IMR-90 (cell line): Measurements from ENCODE around the gene ZNF436. TPM values are rescaled to one million over a fixed set of nuclear protein-coding genes. Genes with fewer than 3 reads are reported as not detected.

Experiments
- ATAC-seq: fragments of 200-7000 bp; cut with Tn5 transposase; 2 replicates; pipeline ENCODE4 v1.9.1; 2020; ENCODE audit warnings: low read depth, mild to moderate bottlenecking, moderate library complexity
- BruUV-seq: library from RNA; stranded (reverse); fragments of 400-500 nt; replicated peaks from 2 replicates; lab custom pipeline; 2021; lab: Mats Ljungman, UMichigan
- CTCF ChIA-PET: fragments of 300-600 bp; formaldehyde crosslinking; extraction: SDS; loops from one replicate; lab custom pipeline; 2021; ENCODE audit warnings: antibody characterized with exemption; lab: Yijun Ruan, JAX
- POLR2A ChIA-PET: fragments of 300-600 bp; sonication (Branson Sonifier 250); formaldehyde crosslinking; loops from one replicate; lab custom pipeline; 2022; ENCODE audit warnings: antibody characterized with exemption; ENCODE audit not compliant: unreplicated experiment; lab: Charles Lee
- DNase-seq: peaks from one replicate; pipeline ENCODE4 v3.0.0; 2013
- H2AFZ ChIP-seq: replicated peaks from 2 replicates; pipeline ENCODE3; 2013; ENCODE audit warnings: low read length, mild to moderate bottlenecking; ENCODE audit not compliant: poor library complexity
- H2AK5ac ChIP-seq: 2 replicates; pipeline ENCODE4 v1.6.1; 2013; ENCODE audit warnings: low read depth, low read length, inconsistent platforms
- H2AK9ac ChIP-seq: replicated peaks from 2 replicates; pipeline ENCODE3; 2013; ENCODE audit warnings: mild to moderate bottlenecking, low read depth, low read length, moderate library complexity; ENCODE audit not compliant: poor library complexity
- H2BK120ac ChIP-seq: 2 replicates; pipeline ENCODE4 v1.6.1; 2013; ENCODE audit warnings: low read depth, low read length, inconsistent platforms
- H2BK15ac ChIP-seq: 3 replicates; pipeline ENCODE4 v1.6.1; 2013; ENCODE audit warnings: low read depth, low read length, inconsistent platforms
- H2BK20ac ChIP-seq: 2 replicates; pipeline ENCODE4 v1.6.1; 2013; ENCODE audit warnings: low read depth, mild to moderate bottlenecking, inconsistent platforms, low read length, moderate library complexity
- H2BK5ac ChIP-seq: 2 replicates; pipeline ENCODE4 v1.6.1; 2013; ENCODE audit warnings: mild to moderate bottlenecking, low read depth, low read length, inconsistent platforms; ENCODE audit not compliant: poor library complexity, severe bottlenecking
- H3K14ac ChIP-seq: replicated peaks from 2 replicates; pipeline ENCODE4 v1.6.1; 2013; ENCODE audit warnings: low read depth, low read length, inconsistent platforms
- H3K18ac ChIP-seq: 2 replicates; pipeline ENCODE4 v1.6.1; 2013; ENCODE audit warnings: low read depth, low read length, control low read depth
- H3K23ac ChIP-seq: 2 replicates; pipeline ENCODE4 v1.6.1; 2013; ENCODE audit warnings: low read depth, low read length, inconsistent platforms
- H3K27ac ChIP-seq: 2 replicates; pipeline ENCODE4 v1.5.1; 2013; ENCODE audit warnings: mild to moderate bottlenecking, control low read depth, low read length; ENCODE audit not compliant: insufficient read depth
- H3K27me3 ChIP-seq: 2 replicates; pipeline ENCODE4 v1.6.1; 2013; ENCODE audit warnings: low read length; ENCODE audit not compliant: control insufficient read depth, insufficient read depth
- H3K36me3 ChIP-seq: 2 replicates; pipeline ENCODE4 v1.6.1; 2013; ENCODE audit warnings: low read length, mixed read lengths; ENCODE audit not compliant: control insufficient read depth, insufficient read depth
- H3K4ac ChIP-seq: 2 replicates; pipeline ENCODE4 v1.6.1; 2013; ENCODE audit warnings: low read depth, low read length, inconsistent platforms
- H3K4me1 ChIP-seq: 2 replicates; pipeline ENCODE4 v1.6.1; 2013; ENCODE audit warnings: low read length, mixed read lengths; ENCODE audit not compliant: control insufficient read depth, insufficient read depth
- H3K4me2 ChIP-seq: 2 replicates; pipeline ENCODE4 v1.6.1; 2013; ENCODE audit warnings: low read depth, mild to moderate bottlenecking, control low read depth, low read length, moderate library complexity
- H3K4me3 ChIP-seq: 2 replicates; pipeline ENCODE4 v1.5.1; 2013; ENCODE audit warnings: low read depth, mild to moderate bottlenecking, control low read depth, low read length, moderate library complexity; ENCODE audit not compliant: insufficient read depth
- H3K56ac ChIP-seq: 2 replicates; pipeline ENCODE4 v1.6.1; 2013; ENCODE audit warnings: low read length, inconsistent platforms; ENCODE audit not compliant: insufficient read depth; ENCODE audit errors: extremely low read depth
- H3K79me1 ChIP-seq, 2 experiments: 2 replicates each; pipeline ENCODE4 v1.6.1; 2013; ENCODE audit warnings: low read length in 2 of 2, inconsistent platforms in 1 of 2, low read depth in 1 of 2
- H3K9ac ChIP-seq: 2 replicates; pipeline ENCODE4 v1.6.1; 2013; ENCODE audit warnings: low read depth, low read length, control low read depth
- H3K9me1 ChIP-seq: 2 replicates; pipeline ENCODE4 v1.6.1; 2013; ENCODE audit warnings: low read length, inconsistent platforms; ENCODE audit not compliant: insufficient read depth
- H3K9me3 ChIP-seq: 2 replicates; pipeline ENCODE4 v1.6.1; 2013; ENCODE audit warnings: low read length; ENCODE audit not compliant: control insufficient read depth, insufficient read depth
- H4K20me1 ChIP-seq: 2 replicates; pipeline ENCODE4 v1.6.1; 2013; ENCODE audit warnings: low read length, inconsistent platforms; ENCODE audit not compliant: insufficient read depth
- H4K5ac ChIP-seq: 2 replicates; pipeline ENCODE4 v1.6.1; 2013; ENCODE audit warnings: mild to moderate bottlenecking, low read depth, low read length, control low read depth
- H4K8ac ChIP-seq, 2 experiments: 2 replicates each; pipeline ENCODE4 v1.6.1; 2013; ENCODE audit warnings: low read depth in 2 of 2, low read length in 2 of 2, control low read depth in 1 of 2, inconsistent platforms in 1 of 2
- H4K91ac ChIP-seq: 2 replicates; pipeline ENCODE4 v1.6.1; 2013; ENCODE audit warnings: low read depth, low read length, inconsistent platforms; ENCODE audit not compliant: insufficient read depth
- BHLHE40 ChIP-seq: fragments of 150-350 bp; IDR thresholded peaks from 2 replicates; pipeline ENCODE4 v1.6.1; 2016; ENCODE audit warnings: mild to moderate bottlenecking, low read depth, low read length
- CEBPB ChIP-seq: IDR thresholded peaks from 2 replicates; pipeline ENCODE4 v1.6.1; 2012; ENCODE audit warnings: low read depth, low read length, improper control_type of control experiment
- CHD1 ChIP-seq: IDR thresholded peaks from 2 replicates; pipeline ENCODE4 v1.6.1; 2012; ENCODE audit warnings: low read depth, low read length, improper control_type of control experiment
- MAFK ChIP-seq: IDR thresholded peaks from 2 replicates; pipeline ENCODE4 v1.6.1; 2012; ENCODE audit warnings: low read depth, low read length, improper control_type of control experiment
- NFE2L2 ChIP-seq: fragments of 150-350 bp; IDR thresholded peaks from 2 replicates; pipeline ENCODE4 v1.6.1; 2016; ENCODE audit warnings: low read depth, mild to moderate bottlenecking, low read length
- RCOR1 ChIP-seq: IDR thresholded peaks from 2 replicates; pipeline ENCODE4 v1.6.1; 2012; ENCODE audit warnings: mild to moderate bottlenecking, low read length, improper control_type of control experiment; ENCODE audit not compliant: insufficient replicate concordance
- WGBS, 2 experiments: methylation state at CpG; one replicate each; pipeline versions ENCODE4 v1.1.5 to v1.1.7; 2013; ENCODE audit warnings: missing lambda C conversion rate in 2 of 2; ENCODE audit not compliant: insufficient read length in 1 of 2; ENCODE audit errors: extremely low coverage in 2 of 2; 5-methylcytosine and 5-hydroxymethylcytosine counted together
- dilution Hi-C: fragments of 300-500 bp; cut with HindIII; formaldehyde crosslinking; loops from one replicate; pipeline ENCODE4 v1.14.3; 2018; ENCODE audit warnings: low sequenced_read_pairs; ENCODE audit not compliant: unreplicated experiment
- in situ Hi-C: fragments of 300-500 bp; cut with MboI; formaldehyde crosslinking; loops from 3 replicates; pipeline ENCODE4 v1.14.3; 2019; ENCODE audit warnings: low sequenced_read_pairs, inconsistent platforms, mixed read lengths
- intact Hi-C: fragments of 100-400 bp; cut with micrococcal nuclease; formaldehyde crosslinking; loops from 2 replicates; pipeline ENCODE4 v1.10.0; 2022
- polyA plus RNA-seq, 3 experiments: library from polyadenylated mRNA; depleted of rRNA; stranded (reverse); fragments of >200 nt; gene quantifications; 2 replicates each; pipeline ENCODE4 v1.2.3, GENCODE V29; 2012; ENCODE audit warnings: low replicate concordance in 1 of 3
- total RNA-seq: library from RNA; depleted of rRNA; stranded (reverse); fragments of >200 nt; gene quantifications from 2 replicates; pipeline ENCODE4 v1.2.3, GENCODE V29; 2012

Gene ZNF436
- total and polyA plus RNA-seq, 2 of the 4 experiments (the other 2 are of a cell fraction): 5.3 to 14.3 TPM

GRCh38 chr1:23401313-23401712 is 31.7 kb upstream of the ZNF436 start (continued):
- TF ChIP-seq BHLHE40 (no peak), NFE2L2 (no peak), CHD1 (no peak), MAFK (no peak), CEBPB (no peak)

GRCh38 chr1:23400324-23401114 is 30.9 kb upstream of the ZNF436 start:
- peak overlapping the region; percentile 10; the same call in 1 of the 2 replicates for H3K27ac ChIP-seq
- intact Hi-C loops: loop anchor here (5.0 kb wide), 2 partner anchors 118 to 423 kb away; no protein-coding TSS in a partner anchor
- peak overlapping the region; percentile 65; the same call in 1 of the 2 replicates for H2BK20ac ChIP-seq

More at GRCh38 chr1:23400324-23401114, 30.9 kb upstream of the ZNF436 start:
- peaks cover 18% of the 10 kb centered on the region for H3K9me1 ChIP-seq
- no peaks in the 10 kb centered on the region for H3K36me3 ChIP-seq
- no peak overlapping the region for H3K4me3 ChIP-seq
- ChIA-PET CTCF (no interaction called here), POLR2A (no interaction called here)
- dilution Hi-C loops: no loop called here
- peak overlapping the region; percentile 44 for H3K14ac ChIP-seq
- H4K5ac ChIP-seq: peak overlapping the region; percentile 36
- peak overlapping the region; percentile 42 for H2BK5ac ChIP-seq
- H4K20me1 ChIP-seq: peaks cover 3% of the 10 kb centered on the region; the same call in 1 of the 2 replicates
- peak overlapping the region; percentile 48 for H2AK5ac ChIP-seq
- no peak overlapping the region for H3K4me2 ChIP-seq
- H3K56ac ChIP-seq: no peak overlapping the region
- ATAC-seq (peak; percentile 13), DNase-seq (peak; percentile 45)
- no peak for TF ChIP-seq RCOR1
- peak; percentile 76 for TF ChIP-seq CEBPB
- H3K23ac ChIP-seq: no peak overlapping the region
- WGBS, 2 experiments: no CpG with 5 or more reads among the region's 5 CpGs
- 0 out of 4 replicates have a peak, but pooled peaks cover 0 to under 1% of the 10 kb centered on the region in 2 experiments for H3K79me1 ChIP-seq
- H4K8ac ChIP-seq: peak overlapping the region in 1 of 2 experiments; percentile 65; a peak in 1 of 4 replicates
- peak overlapping the region; percentile 65; the same call in 1 of the 2 replicates for H4K91ac ChIP-seq
- no peaks in the 10 kb centered on the region for H3K9me3 ChIP-seq
- H2AK9ac ChIP-seq: peak overlapping the region; percentile 34
- peak overlapping the region; percentile 74 for H2BK120ac ChIP-seq
- H3K4me1 ChIP-seq: peaks cover 21% of the 10 kb centered on the region
- peak overlapping the region; percentile 68; the same call in 1 of the 3 replicates for H2BK15ac ChIP-seq
- H3K18ac ChIP-seq: peak overlapping the region; percentile 18
- H3K27me3 ChIP-seq: no peaks in the 10 kb centered on the region
- H2AFZ ChIP-seq: peak overlapping the region; percentile 67
- in situ Hi-C loops: no loop called here
- BruUV-seq: no TSS peak
- H3K9ac ChIP-seq: no peak overlapping the region
- H3K4ac ChIP-seq: peak overlapping the region; percentile 60
